NCI-H2196 (cell line): ENCODE data around the gene SLC12A7.

ENCODE experiments used
- DNase-seq: peaks from one replicate; lab custom pipeline; 2025; ENCODE audit not compliant: unreplicated experiment; lab: John Stamatoyannopoulos, UW

Gene SLC12A7

GRCh38 chr5:1112596-1113331 lies 901 bp upstream of the SLC12A7 start:
- peak; percentile 73 for DNase-seq

GRCh38 chr5:1111241-1111726 lies 579 bp downstream of the SLC12A7 start:
- DNase-seq: no peak

GRCh38 chr5:1110307-1111240 lies 1.3 kb downstream of the SLC12A7 start:
- no peak for DNase-seq

- DNase-seq: no peak
Observed at GRCh38 chr5:1109542-1110306, 2.1 kb downstream of the SLC12A7 start.

- no peak for DNase-seq
Observed at GRCh38 chr5:1108865-1109174, 3.0 kb downstream of the SLC12A7 start.

GRCh38 chr5:1108023-1108864 lies 3.6 kb downstream of the SLC12A7 start:
- no peak for DNase-seq

GRCh38 chr5:1107167-1108022 lies 4.5 kb downstream of the SLC12A7 start:
- no peak for DNase-seq

GRCh38 chr5:1106385-1107166 lies 5.3 kb downstream of the SLC12A7 start:
- DNase-seq: no peak

- DNase-seq: no peak
Observed at GRCh38 chr5:1105350-1106265, 6.3 kb downstream of the SLC12A7 start.

- DNase-seq: no peak
Observed at GRCh38 chr5:1104327-1105006, 7.4 kb downstream of the SLC12A7 start.

GRCh38 chr5:1103505-1104326 lies 8.1 kb downstream of the SLC12A7 start:
- peak; percentile 75 for DNase-seq

GRCh38 chr5:1103093-1103492 lies 8.8 kb downstream of the SLC12A7 start:
- no peak for DNase-seq

- DNase-seq: no peak
Observed at GRCh38 chr5:1101961-1102713, 9.7 kb downstream of the SLC12A7 start.

- DNase-seq: no peak
Observed at GRCh38 chr5:1100664-1101574, 10.9 kb downstream of the SLC12A7 start.
